Ovary (tissue), 3 donors: ENCODE measurements around the gene ADPRHL1.

Experiments
- CTCF ChIP-seq, 3 donors: fragments of 450-650 bp in 2 of 3; fragments of 200-600 bp in 1 of 3; IDR thresholded peaks; one replicate each; pipeline versions ENCODE4 v1.5.1 to v1.8.0; 2016 to 2022; ENCODE audit warnings: antibody characterized with exemption in 3 of 3, mild to moderate bottlenecking in 1 of 3
- EP300 ChIP-seq: sonication (generic); formaldehyde crosslinking; IDR thresholded peaks from one replicate; pipeline ENCODE4 v1.6.1; 2017; ENCODE audit warnings: antibody characterized with exemption
- donor health status: DM: no; HTN: no; CAD: no.

- TF ChIP-seq EP300, result no peak
- no peak for TF ChIP-seq CTCF (IDR thresholded peaks at IDR 0.05)
Observed at GRCh38 chr13:113483504-113484293, 30.4 kb upstream of the ADPRHL1 start.
